ENCODE results near the gene ABCC12.

ABCC12 gene

GRCh38 chr16:48132696-48133095 lies 23.1 kb downstream of the ABCC12 start:
- DNase-seq (ENCODE audit: low spot score), result no peak
- FAIRE-seq, result no peak

- no peak for FAIRE-seq
- DNase-seq (ENCODE audit: low spot score), result no peak
These were observed 24.4 kb downstream of the ABCC12 start for GRCh38 chr16:48131201-48131935.

- FAIRE-seq, result no peak
- DNase-seq (ENCODE audit: low spot score), result no peak
These were observed 25.9 kb downstream of the ABCC12 start for GRCh38 chr16:48129926-48130325.

- FAIRE-seq (no peak), DNase-seq (ENCODE audit: low spot score) (no peak)
These were observed 27.0 kb downstream of the ABCC12 start for GRCh38 chr16:48128769-48129168.

GRCh38 chr16:48126801-48127644 lies 28.8 kb downstream of the ABCC12 start:
- DNase-seq (ENCODE audit: low spot score) (peak; percentile 88), FAIRE-seq (peak; percentile 82)

- DNase-seq (ENCODE audit: low spot score) (peak; percentile 19), FAIRE-seq (no peak)
These were observed 29.9 kb downstream of the ABCC12 start for GRCh38 chr16:48125888-48126287.

GRCh38 chr16:48124266-48124665 lies 31.5 kb downstream of the ABCC12 start:
- DNase-seq (ENCODE audit: low spot score), result peak; percentile 12
- no peak for FAIRE-seq

- FAIRE-seq (peak; percentile 98), DNase-seq (ENCODE audit: low spot score) (peak; percentile 97)
These were observed 32.5 kb downstream of the ABCC12 start for GRCh38 chr16:48123104-48123788.

GRCh38 chr16:48121276-48121675 lies 34.5 kb downstream of the ABCC12 start:
- DNase-seq (ENCODE audit: low spot score) (no peak), FAIRE-seq (no peak)

GRCh38 chr16:48118841-48119240 lies 37.0 kb downstream of the ABCC12 start:
- FAIRE-seq, result no peak

GRCh38 chr16:48117217-48118105 lies 38.3 kb downstream of the ABCC12 start:
- no peak for FAIRE-seq
- DNase-seq (ENCODE audit: low spot score), result no peak

More at GRCh38 chr16:48118841-48119240, 37.0 kb downstream of the ABCC12 start:
- DNase-seq (ENCODE audit: low spot score), result no peak

- DNase-seq (ENCODE audit: low spot score) (no peak), FAIRE-seq (no peak)
These were observed 40.5 kb downstream of the ABCC12 start for GRCh38 chr16:48115299-48115698.

- DNase-seq (ENCODE audit: low spot score), result no peak
- no peak for FAIRE-seq
These were observed 41.4 kb downstream of the ABCC12 start for GRCh38 chr16:48114410-48114809.

- DNase-seq (ENCODE audit: low spot score) (no peak), FAIRE-seq (no peak)
These were observed 42.3 kb downstream of the ABCC12 start for GRCh38 chr16:48113471-48113870.

- DNase-seq (ENCODE audit: low spot score), result no peak
- FAIRE-seq, result no peak
These were observed 42.8 kb downstream of the ABCC12 start for GRCh38 chr16:48113001-48113400.

GRCh38 chr16:48112600-48112999 lies 43.2 kb downstream of the ABCC12 start:
- no peak for FAIRE-seq
- no peak for DNase-seq (ENCODE audit: low spot score)

- FAIRE-seq (no peak), DNase-seq (ENCODE audit: low spot score) (no peak)
These were observed 44.8 kb downstream of the ABCC12 start for GRCh38 chr16:48110982-48111381.

GRCh38 chr16:48110000-48110399 lies 45.8 kb downstream of the ABCC12 start:
- FAIRE-seq, result no peak

GRCh38 chr16:48109475-48109874 lies 46.3 kb downstream of the ABCC12 start:
- FAIRE-seq, result no peak

More at GRCh38 chr16:48110000-48110399, 45.8 kb downstream of the ABCC12 start:
- DNase-seq (ENCODE audit: low spot score), result no peak

GRCh38 chr16:48106446-48106845 lies 49.3 kb downstream of the ABCC12 start:
- no peak for DNase-seq (ENCODE audit: low spot score)
- FAIRE-seq, result no peak

More at GRCh38 chr16:48109475-48109874, 46.3 kb downstream of the ABCC12 start:
- no peak for DNase-seq (ENCODE audit: low spot score)

Data from RCC 7860 (cell line).